ENCODE results near the gene PTPN4.

- TF ChIP-seq CTCF (conservative IDR thresholded peaks at IDR 0.05 in 1 of 2, IDR thresholded peaks at IDR 0.05 in 1 of 2; ENCODE audit: extremely low read depth in 1 of 2, insufficient read depth in 1 of 2, low read depth in 1 of 2, low read length in 2 of 2) (peak; percentile 65 to 72), EZH2 (IDR thresholded peaks at IDR 0.05; ENCODE audit: borderline replicate concordance, low read length) (no peak)
Observed at GRCh38 chr2:119826370-119826961, 66.7 kb downstream of the PTPN4 start.

Data from mammary epithelial cell (primary cell).